ENCODE measurements around the gene PPIF. TPM values are rescaled to one million over a fixed set of nuclear protein-coding genes. Genes with fewer than 3 reads are reported as not detected.

The PPIF gene
- total RNA-seq, 1 experiment from 2014 or later: 59.0 TPM

- in situ Hi-C loops (cut with HindIII; ENCODE audit: low pct_unique_long_range_greater_than_20kb, low sequenced_read_pairs): no loop called here
- intact Hi-C loops (cut with micrococcal nuclease; ENCODE audit: unreplicated experiment): no loop called here
- Histone ChIP-seq H3K4me1 (ENCODE audit: control insufficient read depth, insufficient read depth, low read length) (no peaks in the 10 kb centered on the region), H3K27me3 (ENCODE audit: control insufficient read depth, insufficient read depth, low read length) (no peaks in the 10 kb centered on the region), H3K27ac (ENCODE audit: low read length) (no peak overlapping the region), H3K4me3 (ENCODE audit: low read depth in 2 of 2, low read length in 2 of 2) (no peak overlapping the region), H3K36me3 (ENCODE audit: control insufficient read depth, insufficient read depth, low read length) (no peaks in the 10 kb centered on the region), H3K9me3 (ENCODE audit: control insufficient read depth, insufficient read depth, low read depth, low read length) (no peaks in the 10 kb centered on the region)
- TF ChIP-seq TCF7L2 (IDR thresholded peaks at IDR 0.05; ENCODE audit: low read depth, low read length) (no peak), SIN3A (IDR thresholded peaks at IDR 0.05; ENCODE audit: borderline replicate concordance, insufficient read depth, low read depth, low read length) (no peak), CTCF (IDR thresholded peaks at IDR 0.05) (no peak), REST (IDR thresholded peaks at IDR 0.05; ENCODE audit: insufficient read depth in 1 of 2, low read depth in 2 of 2, low read length in 1 of 2) (no peak), POLR2AphosphoS5 (IDR thresholded peaks at IDR 0.05; ENCODE audit: low read depth, low read length) (no peak)
- DNase-seq (ENCODE audit: low read depth, low spot score): no peak
- 0 out of 2 replicates have a peak, but pooled peaks have one; percentile 12 for ATAC-seq
- no TSS peak for BruUV-seq (replicated peaks)
- ChIA-PET CTCF (no interaction called here), POLR2A (interaction anchor here (0.6 kb wide), 1 partner anchor 84 kb away, joined by 4 read pairs; no protein-coding TSS in a partner anchor)
Observed at GRCh38 chr10:79311581-79312407, 35.5 kb upstream of the PPIF start.

GRCh38 chr10:79312601-79313187, 34.6 kb upstream of the PPIF start:
- no peaks in the 10 kb centered on the region for H3K36me3 ChIP-seq (ENCODE audit: control insufficient read depth, insufficient read depth, low read length)

More at GRCh38 chr10:79312601-79313187, 34.6 kb upstream of the PPIF start:
- DNase-seq (ENCODE audit: low read depth, low spot score) (no peak), ATAC-seq (no peak)
- intact Hi-C loops (cut with micrococcal nuclease; ENCODE audit: unreplicated experiment) (no loop called here), in situ Hi-C loops (cut with HindIII; ENCODE audit: low pct_unique_long_range_greater_than_20kb, low sequenced_read_pairs) (no loop called here)
- no peaks in the 10 kb centered on the region for H3K9me3 ChIP-seq (ENCODE audit: control insufficient read depth, insufficient read depth, low read depth, low read length)
- H3K27me3 ChIP-seq (ENCODE audit: control insufficient read depth, insufficient read depth, low read length): no peaks in the 10 kb centered on the region
- H3K27ac ChIP-seq (ENCODE audit: low read length): no peak overlapping the region
- ChIA-PET CTCF (no interaction called here), POLR2A (interaction anchor here (0.6 kb wide), 1 partner anchor 84 kb away, joined by 4 read pairs; no protein-coding TSS in a partner anchor)
- H3K4me3 ChIP-seq (ENCODE audit: low read depth in 2 of 2, low read length in 2 of 2): no peak overlapping the region
- BruUV-seq (replicated peaks): no TSS peak
- no peaks in the 10 kb centered on the region; the same call in 1 of the 2 replicates for H3K4me1 ChIP-seq (ENCODE audit: control insufficient read depth, insufficient read depth, low read length)
- TF ChIP-seq CTCF (IDR thresholded peaks at IDR 0.05) (no peak), REST (IDR thresholded peaks at IDR 0.05; ENCODE audit: insufficient read depth in 1 of 2, low read depth in 2 of 2, low read length in 1 of 2) (no peak), TCF7L2 (IDR thresholded peaks at IDR 0.05; ENCODE audit: low read depth, low read length) (no peak), POLR2AphosphoS5 (IDR thresholded peaks at IDR 0.05; ENCODE audit: low read depth, low read length) (no peak), SIN3A (IDR thresholded peaks at IDR 0.05; ENCODE audit: borderline replicate concordance, insufficient read depth, low read depth, low read length) (no peak)

All from Panc1 (cell line).